HG02981 (cell line): ENCODE measurements around the gene F2RL1.
"Not testable (repeated sequence)": the region's sequence is repeated elsewhere in the genome, so short reads cannot be mapped to it uniquely, and the experiment has no call there.

ENCODE experiments used
- ATAC-seq: cut with Tn5 transposase; IDR thresholded peaks from one replicate; pipeline ENCODE4 v1.9.1; 2021; ENCODE audit warnings: mild to moderate bottlenecking, moderate library complexity; ENCODE audit not compliant: unreplicated experiment

The F2RL1 gene

GRCh38 chr5:76818844-76819831 lies at the start of gene F2RL1:
Gene F2RL1 (plus strand): TSS chr5:76819030. CDS start chr5:76819183, 153 bp downstream.
- ATAC-seq, result no peak

- ATAC-seq, result not testable (repeated sequence)
These were observed 47.8 kb upstream of the F2RL1 start for GRCh38 chr5:76771041-76771440.

GRCh38 chr5:76771705-76772405 lies 47.0 kb upstream of the F2RL1 start:
- no peak for ATAC-seq

GRCh38 chr5:76775921-76776320 lies 42.9 kb upstream of the F2RL1 start:
- ATAC-seq, result no peak

GRCh38 chr5:76776391-76776790 lies 42.4 kb upstream of the F2RL1 start:
- ATAC-seq, result no peak

- ATAC-seq, result not testable (repeated sequence)
These were observed 38.2 kb upstream of the F2RL1 start for GRCh38 chr5:76780616-76781015.

- ATAC-seq, result no peak
These were observed 37.1 kb upstream of the F2RL1 start for GRCh38 chr5:76781775-76782174.

- ATAC-seq, result no peak
These were observed 36.4 kb upstream of the F2RL1 start for GRCh38 chr5:76782444-76782843.

GRCh38 chr5:76787237-76787636 lies 31.6 kb upstream of the F2RL1 start:
- ATAC-seq, result no peak

- no peak for ATAC-seq
These were observed 30.5 kb upstream of the F2RL1 start for GRCh38 chr5:76788362-76788761.

GRCh38 chr5:76789275-76789674 lies 29.6 kb upstream of the F2RL1 start:
- not testable (repeated sequence) for ATAC-seq

- no peak for ATAC-seq
These were observed 28.7 kb upstream of the F2RL1 start for GRCh38 chr5:76789991-76790581.

GRCh38 chr5:76790632-76791290 lies 28.1 kb upstream of the F2RL1 start:
- no peak for ATAC-seq

GRCh38 chr5:76791461-76791860 lies 27.4 kb upstream of the F2RL1 start:
- ATAC-seq, result no peak

GRCh38 chr5:76794871-76795270 lies 24.0 kb upstream of the F2RL1 start:
- no peak for ATAC-seq

- no peak for ATAC-seq
These were observed 19.2 kb upstream of the F2RL1 start for GRCh38 chr5:76799588-76799987.

- no peak for ATAC-seq
These were observed 18.3 kb upstream of the F2RL1 start for GRCh38 chr5:76800579-76800978.

- no peak for ATAC-seq
These were observed 17.5 kb upstream of the F2RL1 start for GRCh38 chr5:76801159-76801802.

- no peak for ATAC-seq
These were observed 17.0 kb upstream of the F2RL1 start for GRCh38 chr5:76801803-76802195.

GRCh38 chr5:76804266-76804665 lies 14.6 kb upstream of the F2RL1 start:
- ATAC-seq, result no peak
